ENCODE measurements around the gene MAPKAPK2.

The MAPKAPK2 gene

GRCh38 chr1:206783506-206783905, 98.8 kb downstream of the MAPKAPK2 start:
- DNase-seq = no peak
